SK-N-SH (cell line): ENCODE data around the gene C10orf67. TPM values are rescaled to one million over a fixed set of nuclear protein-coding genes. Genes with fewer than 3 reads are reported as not detected.

Experiments
- CTCF ChIA-PET: fragments of 300-600, 350-600 bp; formaldehyde crosslinking; extraction: SDS; loops from one replicate; lab custom pipeline; 2021; lab: Yijun Ruan, JAX
- POLR2A ChIA-PET: fragments of 350-600 bp; sonication (Branson Sonifier 250); formaldehyde crosslinking; extraction: SDS; loops from one replicate; lab custom pipeline; 2020; ENCODE audit warnings: antibody characterized with exemption, inconsistent platforms; lab: Yijun Ruan, JAX
- DNase-seq: peaks from one replicate; pipeline ENCODE4 v3.0.0; 2012
- H2AFZ ChIP-seq: fragments of 200-600 bp; sonication (generic); 2 replicates; pipeline ENCODE4 v1.8.1; 2016; ENCODE audit warnings: antibody characterized with exemption, mild to moderate bottlenecking, low read depth
- H3F3A ChIP-seq: fragments of 200-600 bp; sonication (generic); replicated peaks from 2 replicates; pipeline ENCODE3; 2016; ENCODE audit warnings: antibody characterized with exemption, mild to moderate bottlenecking; ENCODE audit not compliant: insufficient read depth
- H3K27ac ChIP-seq, 2 experiments: fragments of 200-500 bp in 1 of 2; fragments of 200-600 bp in 1 of 2; sonication (Bioruptor generic) in 1 of 2; sonication (generic), shearing (Covaris generic) in 1 of 2; 2 replicates each; pipeline versions ENCODE4 v1.5.1 to v1.6.1; 2014 to 2016; ENCODE audit warnings: low read depth in 2 of 2, inconsistent platforms in 1 of 2, low read length in 1 of 2, mild to moderate bottlenecking in 1 of 2, mixed read lengths in 1 of 2
- H3K27me3 ChIP-seq: fragments of 200-600 bp; sonication (generic), shearing (Covaris generic); 2 replicates; pipeline ENCODE4 v1.6.1; 2016; ENCODE audit warnings: mixed run types; ENCODE audit not compliant: insufficient read depth
- H3K36me3 ChIP-seq, 2 experiments: fragments of 200-500 bp in 1 of 2; fragments of 200-600 bp in 1 of 2; sonication (Bioruptor generic) in 1 of 2; sonication (generic) in 1 of 2; replicated peaks in 1 of 2; 2 replicates each; pipeline versions ENCODE3 to v1.5.1; 2014 to 2016; ENCODE audit warnings: low read length in 1 of 2, mild to moderate bottlenecking in 1 of 2; ENCODE audit not compliant: insufficient read depth in 2 of 2, control insufficient read depth in 1 of 2
- H3K4me1 ChIP-seq, 2 experiments: fragments of 200-500 bp in 1 of 2; fragments of 200-600 bp in 1 of 2; sonication (Bioruptor generic) in 1 of 2; sonication (generic), shearing (Covaris generic) in 1 of 2; 2 replicates each; pipeline versions ENCODE4 v1.5.1 to v1.6.1; 2014 to 2016; ENCODE audit warnings: low read depth in 1 of 2, low read length in 1 of 2, mixed run types in 1 of 2; ENCODE audit not compliant: insufficient read depth in 2 of 2, control insufficient read depth in 1 of 2
- H3K4me2 ChIP-seq: fragments of 200-600 bp; sonication (generic), shearing (Covaris generic); 2 replicates; pipeline ENCODE4 v1.6.1; 2017; ENCODE audit warnings: mixed run types
- H3K4me3 ChIP-seq, 2 experiments: fragments of 200-500 bp in 1 of 2; fragments of 200-600 bp in 1 of 2; sonication (Bioruptor generic) in 1 of 2; sonication (generic), shearing (Covaris generic) in 1 of 2; 2 replicates each; pipeline versions ENCODE4 v1.5.1 to v1.8.1; 2014 to 2016; ENCODE audit warnings: low read depth in 2 of 2, inconsistent platforms in 1 of 2, low read length in 1 of 2, mild to moderate bottlenecking in 1 of 2, mixed read lengths in 1 of 2, moderate library complexity in 1 of 2
- H3K79me2 ChIP-seq: fragments of 200-600 bp; sonication (generic); 2 replicates; pipeline ENCODE4 v1.8.1; 2017; ENCODE audit warnings: mild to moderate bottlenecking; ENCODE audit not compliant: insufficient read depth
- H3K9ac ChIP-seq: fragments of 200-600 bp; sonication (generic); 2 replicates; pipeline ENCODE4 v1.6.1; 2017; ENCODE audit warnings: mixed run types
- H3K9me2 ChIP-seq: fragments of 200-600 bp; sonication (generic); 2 replicates; pipeline ENCODE4 v1.6.1; 2017; ENCODE audit warnings: mixed run types
- H3K9me3 ChIP-seq: fragments of 200-600 bp; sonication (generic); 2 replicates; pipeline ENCODE4 v1.6.1; 2017; ENCODE audit warnings: mixed run types, mild to moderate bottlenecking, moderate library complexity
- H4K20me1 ChIP-seq: fragments of 200-600 bp; sonication (generic); 2 replicates; pipeline ENCODE4 v1.6.1; 2017; ENCODE audit warnings: mild to moderate bottlenecking, mixed run types; ENCODE audit not compliant: insufficient read depth
- ELF1 ChIP-seq: IDR thresholded peaks from 2 replicates; pipeline ENCODE4 v1.4.0; 2012
- EP300 ChIP-seq, 2 experiments: IDR thresholded peaks; 2 replicates each; pipeline versions ENCODE4 v1.4.0 to v1.6.1; 2012; ENCODE audit warnings: borderline replicate concordance in 1 of 2, low read depth in 1 of 2, low read length in 1 of 2
- EZH2phosphoT487 ChIP-seq: fragments of 200-600 bp; sonication (generic); IDR thresholded peaks from 2 replicates; pipeline ENCODE4 v1.6.1; 2017; ENCODE audit warnings: low read depth, mixed run types, mild to moderate bottlenecking, antibody characterized with exemption, moderate library complexity, borderline replicate concordance
- FOSL2 ChIP-seq: IDR thresholded peaks from 2 replicates; pipeline ENCODE4 v1.4.0; 2012; ENCODE audit warnings: low read depth, mild to moderate bottlenecking, moderate library complexity, borderline replicate concordance
- FOXM1 ChIP-seq: IDR thresholded peaks from 2 replicates; pipeline ENCODE4 v1.4.0; 2012; ENCODE audit warnings: low read depth, mild to moderate bottlenecking
- GATA2 ChIP-seq: sonication (generic); formaldehyde crosslinking; IDR thresholded peaks from 2 replicates; pipeline ENCODE4 v1.5.0; 2020; ENCODE audit warnings: mild to moderate bottlenecking, missing genetic modification reagents
- IRF3 ChIP-seq: fragments of 150-350 bp; IDR thresholded peaks from 2 replicates; pipeline ENCODE4 v1.6.1; 2016; ENCODE audit warnings: mild to moderate bottlenecking, low read depth, low read length
- JUND ChIP-seq: IDR thresholded peaks from 2 replicates; pipeline ENCODE4 v1.4.0; 2012
- POLR2AphosphoS5 ChIP-seq: IDR thresholded peaks from 2 replicates; pipeline ENCODE4 v1.6.1; 2012; ENCODE audit warnings: low read depth, low read length
- RAD21 ChIP-seq: IDR thresholded peaks from 2 replicates; pipeline ENCODE4 v1.6.1; 2012; ENCODE audit warnings: mild to moderate bottlenecking, low read length
- RCOR1 ChIP-seq: fragments of 150-350 bp; IDR thresholded peaks from 2 replicates; pipeline ENCODE4 v1.6.1; 2017; ENCODE audit warnings: antibody characterized with exemption, low read length
- RFX5 ChIP-seq: IDR thresholded peaks from 2 replicates; pipeline ENCODE4 v1.6.1; 2012; ENCODE audit warnings: mild to moderate bottlenecking, improper control_type of control experiment, low read length
- RXRA ChIP-seq: IDR thresholded peaks from 2 replicates; pipeline ENCODE4 v1.4.0; 2012; ENCODE audit warnings: low read depth, mild to moderate bottlenecking, borderline replicate concordance
- SMC3 ChIP-seq: IDR thresholded peaks from 2 replicates; pipeline ENCODE4 v1.6.1; 2012; ENCODE audit warnings: low read depth, low read length, improper control_type of control experiment
- TAF1 ChIP-seq: IDR thresholded peaks from 2 replicates; pipeline ENCODE4 v1.6.1; 2012; ENCODE audit warnings: low read depth, mild to moderate bottlenecking, low read length, moderate library complexity, borderline replicate concordance
- TEAD4 ChIP-seq: IDR thresholded peaks from 2 replicates; pipeline ENCODE4 v1.4.0; 2012; ENCODE audit warnings: mild to moderate bottlenecking, borderline replicate concordance; ENCODE audit not compliant: insufficient read depth
- USF1 ChIP-seq: IDR thresholded peaks from 2 replicates; pipeline ENCODE4 v1.4.0; 2012; ENCODE audit warnings: low read depth, borderline replicate concordance
- YY1 ChIP-seq: IDR thresholded peaks from 2 replicates; pipeline ENCODE4 v1.4.0; 2012; ENCODE audit warnings: low read depth, mild to moderate bottlenecking
- WGBS: methylation state at CpG from one replicate; pipeline ENCODE4 v1.1.6; 2017; ENCODE audit warnings: low lambda C conversion rate; 5-methylcytosine and 5-hydroxymethylcytosine counted together
- polyA plus RNA-seq, 3 experiments: library from polyadenylated mRNA; depleted of rRNA; stranded (reverse); fragments of >200 nt; gene quantifications; 2 replicates each; pipeline ENCODE4 v1.2.3, GENCODE V29; 2012
- TF ChIP-seq, protein P1 (sequence below): IDR thresholded peaks from 2 replicates; pipeline ENCODE4 v1.4.0; 2012; ENCODE audit warnings: low read depth
- TF ChIP-seq, protein P2 (sequence below): IDR thresholded peaks from 2 replicates; pipeline ENCODE4; 2012
- TF ChIP-seq, protein P3 (sequence below): fragments of 150-350 bp; IDR thresholded peaks from 2 replicates; pipeline ENCODE4 v1.6.1; 2017; ENCODE audit warnings: antibody characterized with exemption, low read length, low read depth, borderline replicate concordance

Gene C10orf67
- 0.97 and 1.1 TPM in 2 replicates for polyA plus RNA-seq (2012; rRNA removed)
- polyA plus RNA-seq (2012; cell fraction: cytosol; rRNA removed): 0.87 and 1.2 TPM in 2 replicates
- polyA plus RNA-seq (2012; cell fraction: nucleus; rRNA removed): 3.1 and 3.4 TPM in 2 replicates

DNA sequence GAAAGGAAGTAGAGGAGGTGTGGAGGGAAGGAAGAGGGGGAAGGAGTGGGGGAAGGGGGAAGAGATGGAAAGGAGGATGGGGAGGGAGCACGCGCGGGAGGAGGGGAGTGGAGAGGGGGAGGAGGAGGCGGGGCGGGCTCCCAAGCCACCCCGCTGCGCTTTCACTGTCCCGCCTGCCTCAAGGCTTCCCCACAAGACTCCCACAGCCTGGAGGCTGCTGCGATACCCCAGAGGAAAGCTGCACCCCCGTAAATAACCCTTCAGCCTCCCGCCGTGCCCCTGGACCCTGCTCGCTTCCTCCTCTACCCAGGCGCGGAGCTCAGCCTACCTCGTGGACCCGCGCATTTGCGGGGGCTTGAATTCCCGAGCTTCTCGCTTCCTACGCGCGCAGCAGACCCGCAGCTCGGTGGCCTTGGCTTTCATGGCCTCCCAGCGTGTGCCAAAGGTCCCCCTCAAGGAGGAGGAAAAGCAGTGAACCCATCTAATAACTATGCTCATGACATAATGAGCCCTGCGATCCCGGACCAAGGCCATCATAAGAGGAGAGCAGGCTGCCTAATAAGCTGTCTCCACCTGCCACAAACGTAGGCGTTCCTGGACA lies at the start of gene C10orf67:
Gene C10orf67 (minus strand): TSS at position 557 of the 601 bp plus-strand sequence. CDS start 23 bp downstream, at position 534.
- DNase-seq: peak; percentile 79
- POLR2A ChIA-PET: no interaction called here
- Histone ChIP-seq H3K36me3 (no peaks in the 10 kb centered on the region), H3K9me2 (no peaks in the 10 kb centered on the region), H3K9ac (peak within 1 kb of the TSS; percentile 87), H3F3A (peaks cover 29% of the 10 kb centered on the region), H3K27ac (peak within 1 kb of the TSS; percentile 45 to 97; a peak in 3 of 4 replicates), H4K20me1 (no peaks in the 10 kb centered on the region), H3K4me3 (peak within 1 kb of the TSS; percentile 59 to 67), H3K4me2 (peak within 1 kb of the TSS; percentile 97), H2AFZ (peak within 1 kb of the TSS; percentile 81), H3K27me3 (no peaks in the 10 kb centered on the region), H3K4me1 (peaks cover 2 to 41% of the 10 kb centered on the region in 2 experiments), H3K9me3 (no peaks in the 10 kb centered on the region), H3K79me2 (peaks cover 6% of the 10 kb centered on the region; the same call in 1 of the 2 replicates)
- CTCF ChIA-PET: interaction anchor here (1.0 kb wide), 2 partner anchors 20 to 29 kb away, joined by 3 read pairs; no protein-coding TSS in a partner anchor
- 3% methylated on average over 16 of the region's 31 CpGs for WGBS
- TF ChIP-seq USF1: no peak
- TF ChIP-seq RAD21: no peak
- no peak for TF ChIP-seq FOSL2
- no peak for TF ChIP-seq RXRA
- TF ChIP-seq JUND: no peak
- no peak for TF ChIP-seq TEAD4
- TF ChIP-seq EZH2phosphoT487: no peak
- TF ChIP-seq, protein P1, sequence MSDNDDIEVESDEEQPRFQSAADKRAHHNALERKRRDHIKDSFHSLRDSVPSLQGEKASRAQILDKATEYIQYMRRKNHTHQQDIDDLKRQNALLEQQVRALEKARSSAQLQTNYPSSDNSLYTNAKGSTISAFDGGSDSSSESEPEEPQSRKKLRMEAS: peak; percentile 75
- TF ChIP-seq POLR2AphosphoS5: peak; percentile 32; the same call in 1 of the 2 replicates
- peak in 1 of 2 experiments; percentile 31; a peak in 1 of 4 replicates for TF ChIP-seq EP300 (IDR thresholded peaks at IDR 0.05; ENCODE audit: borderline replicate concordance in 1 of 2, low read depth in 1 of 2, low read length in 1 of 2)
- TF ChIP-seq, protein P2, sequence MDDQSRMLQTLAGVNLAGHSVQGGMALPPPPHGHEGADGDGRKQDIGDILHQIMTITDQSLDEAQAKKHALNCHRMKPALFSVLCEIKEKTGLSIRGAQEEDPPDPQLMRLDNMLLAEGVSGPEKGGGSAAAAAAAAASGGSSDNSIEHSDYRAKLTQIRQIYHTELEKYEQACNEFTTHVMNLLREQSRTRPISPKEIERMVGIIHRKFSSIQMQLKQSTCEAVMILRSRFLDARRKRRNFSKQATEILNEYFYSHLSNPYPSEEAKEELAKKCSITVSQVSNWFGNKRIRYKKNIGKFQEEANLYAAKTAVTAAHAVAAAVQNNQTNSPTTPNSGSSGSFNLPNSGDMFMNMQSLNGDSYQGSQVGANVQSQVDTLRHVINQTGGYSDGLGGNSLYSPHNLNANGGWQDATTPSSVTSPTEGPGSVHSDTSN: no peak
- no peak for TF ChIP-seq ELF1
- no peak for TF ChIP-seq RFX5
- TF ChIP-seq YY1: no peak
- TF ChIP-seq RCOR1: no peak
- no peak for TF ChIP-seq GATA2 (CRISPR knock-in tag)
- TF ChIP-seq, protein P3, sequence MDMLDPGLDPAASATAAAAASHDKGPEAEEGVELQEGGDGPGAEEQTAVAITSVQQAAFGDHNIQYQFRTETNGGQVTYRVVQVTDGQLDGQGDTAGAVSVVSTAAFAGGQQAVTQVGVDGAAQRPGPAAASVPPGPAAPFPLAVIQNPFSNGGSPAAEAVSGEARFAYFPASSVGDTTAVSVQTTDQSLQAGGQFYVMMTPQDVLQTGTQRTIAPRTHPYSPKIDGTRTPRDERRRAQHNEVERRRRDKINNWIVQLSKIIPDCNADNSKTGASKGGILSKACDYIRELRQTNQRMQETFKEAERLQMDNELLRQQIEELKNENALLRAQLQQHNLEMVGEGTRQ: no peak
- TF ChIP-seq FOXM1: no peak
- peak; percentile 41; the same call in 1 of the 2 replicates for TF ChIP-seq TAF1
- TF ChIP-seq IRF3: no peak
- no peak for TF ChIP-seq SMC3
